Stimulated activated memory B cell treated with anti-CD40 and anti-IgM and Interleukin-4, amounts not matched to agents 10 μg/mL and 1 μg/mL and 100 μg/mL, for 72 hours (primary cell): ENCODE measurements around the gene IRF2.
"Not testable (repeated sequence)": the region's sequence is repeated elsewhere in the genome, so short reads cannot be mapped to it uniquely, and the experiment has no call there.

ENCODE experiments used
- ATAC-seq: fragments of 150-1000 bp; cut with Tn5 transposase; 2 replicates; pipeline ENCODE4 v1.10.0; 2021
- H3K27ac Mint-ChIP-seq: one replicate; pipeline ENCODE4 v1.8.0; 2022; ENCODE audit warnings: mild to moderate bottlenecking, mixed read lengths
- H3K27me3 Mint-ChIP-seq: one replicate; pipeline ENCODE4 v1.8.0; 2022; ENCODE audit warnings: mixed read lengths
- H3K36me3 Mint-ChIP-seq: one replicate; pipeline ENCODE4 v1.8.0; 2022; ENCODE audit warnings: mixed read lengths
- H3K4me1 Mint-ChIP-seq: one replicate; pipeline ENCODE4 v1.8.0; 2022; ENCODE audit warnings: mixed read lengths
- H3K4me3 Mint-ChIP-seq: one replicate; pipeline ENCODE4 v1.8.0; 2022; ENCODE audit warnings: mild to moderate bottlenecking, moderate library complexity, mixed read lengths
- H3K9me3 Mint-ChIP-seq: one replicate; pipeline ENCODE4 v1.8.0; 2022; ENCODE audit warnings: mixed read lengths

IRF2 gene

DNA sequence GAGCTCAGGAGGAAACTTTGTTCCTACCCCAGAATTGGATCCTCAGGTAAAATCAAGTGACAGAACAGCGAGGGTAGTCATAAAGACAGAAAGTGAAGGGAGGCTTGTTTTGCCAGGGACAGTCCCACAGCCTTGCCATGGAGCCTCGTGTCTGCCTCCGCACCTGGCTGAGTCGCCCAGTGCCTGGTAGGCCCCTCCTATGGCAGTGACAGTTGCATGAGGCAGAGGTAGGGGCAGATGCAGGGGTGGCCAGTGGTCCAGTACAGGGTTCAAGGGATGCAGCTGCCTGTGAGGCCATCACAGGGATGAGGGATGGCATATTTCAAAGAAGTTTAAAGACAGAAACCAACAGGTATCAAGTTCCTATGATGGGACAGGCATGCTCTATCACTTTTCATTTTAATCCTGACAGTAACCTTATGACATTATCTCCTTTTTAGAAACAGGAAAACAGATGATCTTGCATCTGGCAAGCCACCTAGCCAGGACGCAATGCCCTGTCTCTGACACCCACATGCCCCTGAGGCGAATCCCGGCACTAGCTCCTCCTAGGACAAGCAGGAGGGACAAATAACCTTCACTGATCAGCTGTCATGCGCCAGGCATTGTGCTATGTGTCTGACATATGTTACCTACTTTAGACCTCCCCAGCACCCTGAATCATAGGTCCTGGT, 129.3 kb downstream of the IRF2 start:
- peak; percentile 37 for ATAC-seq
- Mint-ChIP-seq H3K9me3 (no peaks in the 10 kb centered on the region), H3K36me3 (no peaks in the 10 kb centered on the region), H3K4me1 (peaks cover 86% of the 10 kb centered on the region), H3K4me3 (peak overlapping the region; percentile 82), H3K27ac (peak overlapping the region; percentile 87), H3K27me3 (no peaks in the 10 kb centered on the region)

DNA sequence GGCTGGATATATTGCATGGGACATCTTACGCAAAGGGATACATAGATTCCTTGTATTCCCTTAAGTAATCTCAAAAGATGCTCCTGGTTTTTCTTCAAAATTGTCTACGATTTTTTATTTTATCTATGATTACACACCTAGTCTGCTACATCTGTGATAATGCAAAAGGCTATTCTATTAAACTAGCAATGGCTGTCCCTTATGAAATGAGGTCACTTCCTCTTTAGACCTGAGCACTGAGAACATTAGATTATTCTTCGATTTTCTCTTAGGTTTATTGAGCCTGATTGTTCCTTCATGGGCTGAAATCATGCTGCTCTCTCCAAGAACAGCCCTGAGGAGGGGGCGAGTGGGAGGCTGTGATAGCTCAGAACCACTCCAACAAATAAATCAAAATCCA, 129.9 kb downstream of the IRF2 start:
- Mint-ChIP-seq H3K36me3 (no peaks in the 10 kb centered on the region), H3K27ac (peak overlapping the region; percentile 87), H3K9me3 (no peaks in the 10 kb centered on the region), H3K4me3 (peak overlapping the region; percentile 82), H3K4me1 (peaks cover 80% of the 10 kb centered on the region), H3K27me3 (no peaks in the 10 kb centered on the region)
- no peak for ATAC-seq

- peaks cover 72% of the 10 kb centered on the region for H3K4me1 Mint-ChIP-seq
- H3K4me3 Mint-ChIP-seq, result peak overlapping the region; percentile 82
- no peaks in the 10 kb centered on the region for H3K27me3 Mint-ChIP-seq
- no peaks in the 10 kb centered on the region for H3K36me3 Mint-ChIP-seq
- H3K9me3 Mint-ChIP-seq, result no peaks in the 10 kb centered on the region
- peak overlapping the region; percentile 87 for H3K27ac Mint-ChIP-seq
- ATAC-seq, result peak; percentile 70
Measured at GRCh38 chr4:184343502-184344177, 130.7 kb downstream of the IRF2 start.

- not testable (repeated sequence) for H3K36me3 Mint-ChIP-seq, ATAC-seq, H3K9me3 Mint-ChIP-seq, H3K27me3 Mint-ChIP-seq
- Mint-ChIP-seq H3K27ac (peak overlapping the region; percentile 87), H3K4me1 (peaks cover 64% of the 10 kb centered on the region), H3K4me3 (peak overlapping the region; percentile 82)
Measured at GRCh38 chr4:184342857-184343237, 131.5 kb downstream of the IRF2 start.

DNA sequence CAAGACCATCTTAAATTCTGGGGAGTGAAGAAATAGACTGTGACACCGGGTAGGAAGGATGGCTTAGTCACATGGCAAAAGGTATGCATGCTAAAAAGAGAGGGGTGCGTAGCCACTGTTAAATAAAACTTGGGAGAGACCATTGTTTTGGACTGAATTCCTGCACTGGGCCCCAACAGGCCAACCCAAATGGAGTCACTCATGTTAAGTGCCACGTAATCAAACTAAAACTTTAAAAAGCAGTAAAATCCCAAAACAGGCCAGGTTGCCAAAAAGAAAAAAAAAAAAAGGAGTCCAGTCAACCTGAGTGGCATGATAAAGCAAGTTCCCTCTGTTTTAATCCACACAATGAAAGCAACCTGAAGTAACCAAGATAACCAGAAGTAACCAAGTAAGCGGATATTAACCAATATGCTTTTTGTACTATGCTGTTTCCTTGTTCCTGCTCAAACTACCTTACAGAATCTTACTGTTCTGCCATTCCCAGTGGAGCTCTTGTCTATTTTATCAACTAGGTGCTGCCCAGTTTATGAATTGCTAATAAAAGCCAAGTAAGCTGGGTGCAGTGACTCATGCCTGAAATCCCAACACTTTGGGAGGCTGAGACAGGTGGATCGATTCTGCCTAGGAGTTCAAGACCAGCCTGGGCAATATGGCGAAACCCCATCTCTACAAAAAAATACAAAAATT, 132.0 kb downstream of the IRF2 start:
- no peak for ATAC-seq
- peak overlapping the region; percentile 87 for H3K27ac Mint-ChIP-seq
- no peaks in the 10 kb centered on the region for H3K36me3 Mint-ChIP-seq
- H3K27me3 Mint-ChIP-seq, result no peaks in the 10 kb centered on the region
- no peaks in the 10 kb centered on the region for H3K9me3 Mint-ChIP-seq
- peaks cover 59% of the 10 kb centered on the region for H3K4me1 Mint-ChIP-seq
- H3K4me3 Mint-ChIP-seq, result peak overlapping the region; percentile 39

- not testable (repeated sequence) for H3K9me3 Mint-ChIP-seq, H3K36me3 Mint-ChIP-seq, H3K27me3 Mint-ChIP-seq, ATAC-seq, H3K4me3 Mint-ChIP-seq, H3K27ac Mint-ChIP-seq
- H3K4me1 Mint-ChIP-seq, result peaks cover 48% of the 10 kb centered on the region
Measured at GRCh38 chr4:184339398-184340193, 134.8 kb downstream of the IRF2 start.

- Mint-ChIP-seq H3K9me3 (peaks cover 3% of the 10 kb centered on the region), H3K4me1 (peaks cover 35% of the 10 kb centered on the region), H3K27ac (no peak overlapping the region), H3K27me3 (no peaks in the 10 kb centered on the region), H3K4me3 (no peak overlapping the region), H3K36me3 (peaks cover 10% of the 10 kb centered on the region)
- no peak for ATAC-seq
Measured at GRCh38 chr4:184337907-184338306, 136.4 kb downstream of the IRF2 start.
